ENCODE results near the gene SLC17A3.

The SLC17A3 gene

GRCh38 chr6:25903467-25904099, 29.5 kb upstream of the SLC17A3 start:
- Histone ChIP-seq H3K27me3 (ENCODE audit: control insufficient read depth, insufficient read depth, low read length, poor library complexity, severe bottlenecking) (no peaks in the 10 kb centered on the region), H3K4me1 (ENCODE audit: control insufficient read depth, insufficient read depth, low read length) (no peaks in the 10 kb centered on the region), H3K36me3 (ENCODE audit: control insufficient read depth, insufficient read depth, low read length) (no peaks in the 10 kb centered on the region), H3K9me3 (ENCODE audit: control insufficient read depth, low read length) (no peaks in the 10 kb centered on the region), H3K4me3 (ENCODE audit: insufficient read depth, low read depth, low read length) (no peak overlapping the region), H3K27ac (ENCODE audit: insufficient read depth, low read depth, low read length, poor library complexity, severe bottlenecking) (no peak overlapping the region)
- WGBS, 2 experiments: 83 to 96% methylated on average over 3 to 4 of the region's 4 CpGs

- Histone ChIP-seq H3K27me3 (ENCODE audit: control insufficient read depth, insufficient read depth, low read length, poor library complexity, severe bottlenecking) (no peaks in the 10 kb centered on the region), H3K36me3 (ENCODE audit: control insufficient read depth, insufficient read depth, low read length) (no peaks in the 10 kb centered on the region), H3K9me3 (ENCODE audit: control insufficient read depth, low read length) (no peaks in the 10 kb centered on the region), H3K4me1 (ENCODE audit: control insufficient read depth, insufficient read depth, low read length) (no peaks in the 10 kb centered on the region), H3K4me3 (ENCODE audit: insufficient read depth, low read depth, low read length) (no peak overlapping the region), H3K27ac (ENCODE audit: insufficient read depth, low read depth, low read length, poor library complexity, severe bottlenecking) (no peak overlapping the region)
- WGBS, 2 experiments: 100% methylated on average over 1 of the region's 1 CpG
Observed at GRCh38 chr6:25902071-25902470, 28.0 kb upstream of the SLC17A3 start.

GRCh38 chr6:25900843-25901242, 26.8 kb upstream of the SLC17A3 start:
- Histone ChIP-seq H3K36me3 (ENCODE audit: control insufficient read depth, insufficient read depth, low read length) (no peaks in the 10 kb centered on the region), H3K27me3 (ENCODE audit: control insufficient read depth, insufficient read depth, low read length, poor library complexity, severe bottlenecking) (no peaks in the 10 kb centered on the region), H3K4me3 (ENCODE audit: insufficient read depth, low read depth, low read length) (no peak overlapping the region), H3K4me1 (ENCODE audit: control insufficient read depth, insufficient read depth, low read length) (no peaks in the 10 kb centered on the region), H3K27ac (ENCODE audit: insufficient read depth, low read depth, low read length, poor library complexity, severe bottlenecking) (no peak overlapping the region), H3K9me3 (ENCODE audit: control insufficient read depth, low read length) (no peaks in the 10 kb centered on the region)
- 96 to 100% methylated on average over 1 of the region's 1 CpG for WGBS, 2 experiments

GRCh38 chr6:25899580-25900408, 25.8 kb upstream of the SLC17A3 start:
- WGBS, 2 experiments: 76 to 88% methylated on average over 1 to 2 of the region's 2 CpGs
- Histone ChIP-seq H3K27me3 (ENCODE audit: control insufficient read depth, insufficient read depth, low read length, poor library complexity, severe bottlenecking) (no peaks in the 10 kb centered on the region), H3K9me3 (ENCODE audit: control insufficient read depth, low read length) (no peaks in the 10 kb centered on the region), H3K4me1 (ENCODE audit: control insufficient read depth, insufficient read depth, low read length) (no peaks in the 10 kb centered on the region), H3K27ac (ENCODE audit: insufficient read depth, low read depth, low read length, poor library complexity, severe bottlenecking) (no peak overlapping the region), H3K36me3 (ENCODE audit: control insufficient read depth, insufficient read depth, low read length) (no peaks in the 10 kb centered on the region), H3K4me3 (ENCODE audit: insufficient read depth, low read depth, low read length) (no peak overlapping the region)

GRCh38 chr6:25899123-25899522, 25.1 kb upstream of the SLC17A3 start:
- no peaks in the 10 kb centered on the region for H3K27me3 ChIP-seq (ENCODE audit: control insufficient read depth, insufficient read depth, low read length, poor library complexity, severe bottlenecking)
- H3K36me3 ChIP-seq (ENCODE audit: control insufficient read depth, insufficient read depth, low read length): no peaks in the 10 kb centered on the region
- no peak overlapping the region for H3K27ac ChIP-seq (ENCODE audit: insufficient read depth, low read depth, low read length, poor library complexity, severe bottlenecking)
- H3K4me3 ChIP-seq (ENCODE audit: insufficient read depth, low read depth, low read length): no peak overlapping the region
- no peaks in the 10 kb centered on the region for H3K4me1 ChIP-seq (ENCODE audit: control insufficient read depth, insufficient read depth, low read length)
- H3K9me3 ChIP-seq (ENCODE audit: control insufficient read depth, low read length): no peaks in the 10 kb centered on the region
- WGBS, 2 experiments: 56 to 86% methylated on average over 2 of the region's 2 CpGs

GRCh38 chr6:25898289-25898977, 24.4 kb upstream of the SLC17A3 start:
- Histone ChIP-seq H3K36me3 (ENCODE audit: control insufficient read depth, insufficient read depth, low read length) (no peaks in the 10 kb centered on the region), H3K9me3 (ENCODE audit: control insufficient read depth, low read length) (no peaks in the 10 kb centered on the region), H3K4me3 (ENCODE audit: insufficient read depth, low read depth, low read length) (no peak overlapping the region), H3K4me1 (ENCODE audit: control insufficient read depth, insufficient read depth, low read length) (no peaks in the 10 kb centered on the region), H3K27me3 (ENCODE audit: control insufficient read depth, insufficient read depth, low read length, poor library complexity, severe bottlenecking) (no peaks in the 10 kb centered on the region), H3K27ac (ENCODE audit: insufficient read depth, low read depth, low read length, poor library complexity, severe bottlenecking) (no peak overlapping the region)
- WGBS, 2 experiments: 90% methylated on average over 5 of the region's 5 CpGs

GRCh38 chr6:25896252-25896651, 22.2 kb upstream of the SLC17A3 start:
- no peaks in the 10 kb centered on the region for H3K4me1 ChIP-seq (ENCODE audit: control insufficient read depth, insufficient read depth, low read length)
- H3K36me3 ChIP-seq (ENCODE audit: control insufficient read depth, insufficient read depth, low read length): no peaks in the 10 kb centered on the region
- no peaks in the 10 kb centered on the region for H3K9me3 ChIP-seq (ENCODE audit: control insufficient read depth, low read length)
- no peak overlapping the region for H3K27ac ChIP-seq (ENCODE audit: insufficient read depth, low read depth, low read length, poor library complexity, severe bottlenecking)
- H3K4me3 ChIP-seq (ENCODE audit: insufficient read depth, low read depth, low read length): no peak overlapping the region
- 93 to 97% methylated on average over 3 of the region's 3 CpGs for WGBS, 2 experiments
- H3K27me3 ChIP-seq (ENCODE audit: control insufficient read depth, insufficient read depth, low read length, poor library complexity, severe bottlenecking): no peaks in the 10 kb centered on the region

GRCh38 chr6:25895771-25896170, 21.7 kb upstream of the SLC17A3 start:
- WGBS, 2 experiments: 100% methylated on average over 1 of the region's 1 CpG
- H3K4me3 ChIP-seq (ENCODE audit: insufficient read depth, low read depth, low read length): no peak overlapping the region
- H3K4me1 ChIP-seq (ENCODE audit: control insufficient read depth, insufficient read depth, low read length): no peaks in the 10 kb centered on the region
- no peaks in the 10 kb centered on the region for H3K9me3 ChIP-seq (ENCODE audit: control insufficient read depth, low read length)
- H3K27me3 ChIP-seq (ENCODE audit: control insufficient read depth, insufficient read depth, low read length, poor library complexity, severe bottlenecking): no peaks in the 10 kb centered on the region
- H3K36me3 ChIP-seq (ENCODE audit: control insufficient read depth, insufficient read depth, low read length): no peaks in the 10 kb centered on the region
- no peak overlapping the region for H3K27ac ChIP-seq (ENCODE audit: insufficient read depth, low read depth, low read length, poor library complexity, severe bottlenecking)

- H3K9me3 ChIP-seq (ENCODE audit: control insufficient read depth, low read length): no peaks in the 10 kb centered on the region
- WGBS, 2 experiments: 94 to 98% methylated on average over 6 of the region's 6 CpGs
- H3K4me3 ChIP-seq (ENCODE audit: insufficient read depth, low read depth, low read length): no peak overlapping the region
- no peaks in the 10 kb centered on the region for H3K27me3 ChIP-seq (ENCODE audit: control insufficient read depth, insufficient read depth, low read length, poor library complexity, severe bottlenecking)
- H3K4me1 ChIP-seq (ENCODE audit: control insufficient read depth, insufficient read depth, low read length): no peaks in the 10 kb centered on the region
- H3K36me3 ChIP-seq (ENCODE audit: control insufficient read depth, insufficient read depth, low read length): no peaks in the 10 kb centered on the region
- no peak overlapping the region for H3K27ac ChIP-seq (ENCODE audit: insufficient read depth, low read depth, low read length, poor library complexity, severe bottlenecking)
Observed at GRCh38 chr6:25893778-25894177, 19.7 kb upstream of the SLC17A3 start.

- H3K36me3 ChIP-seq (ENCODE audit: control insufficient read depth, insufficient read depth, low read length): no peaks in the 10 kb centered on the region
- no peak overlapping the region for H3K4me3 ChIP-seq (ENCODE audit: insufficient read depth, low read depth, low read length)
- H3K27ac ChIP-seq (ENCODE audit: insufficient read depth, low read depth, low read length, poor library complexity, severe bottlenecking): no peak overlapping the region
- no peaks in the 10 kb centered on the region for H3K4me1 ChIP-seq (ENCODE audit: control insufficient read depth, insufficient read depth, low read length)
- H3K9me3 ChIP-seq (ENCODE audit: control insufficient read depth, low read length): no peaks in the 10 kb centered on the region
- no peaks in the 10 kb centered on the region for H3K27me3 ChIP-seq (ENCODE audit: control insufficient read depth, insufficient read depth, low read length, poor library complexity, severe bottlenecking)
Observed at GRCh38 chr6:25892877-25893276, 18.8 kb upstream of the SLC17A3 start.

Measured in ectodermal cell (in vitro differentiated cells).